PFSK-1 (cell line): Measurements from ENCODE around the gene STYX.

Source experiments
- POLR2AphosphoS5 ChIP-seq: IDR thresholded peaks from 2 replicates; pipeline ENCODE4 v1.6.1; 2012; ENCODE audit warnings: low read depth, mild to moderate bottlenecking, control low read depth, low read length, moderate library complexity
- SIN3A ChIP-seq: IDR thresholded peaks from 2 replicates; pipeline ENCODE4 v1.6.1; 2012; ENCODE audit warnings: mild to moderate bottlenecking, low read length, moderate library complexity, borderline replicate concordance; ENCODE audit not compliant: insufficient read depth
- TAF1 ChIP-seq: IDR thresholded peaks from 2 replicates; pipeline ENCODE4 v1.6.1; 2012; ENCODE audit warnings: low read length, control low read depth, borderline replicate concordance; ENCODE audit not compliant: insufficient read depth
- TF ChIP-seq, protein P1 (sequence below), 2 experiments: IDR thresholded peaks; 2 replicates each; pipeline versions ENCODE4 v1.6.1 to v1.8.0; 2011 to 2012; ENCODE audit warnings: low read depth in 2 of 2, low read length in 2 of 2, control low read depth in 1 of 2, inconsistent platforms in 1 of 2, mild to moderate bottlenecking in 1 of 2, moderate library complexity in 1 of 2; ENCODE audit not compliant: insufficient read depth in 1 of 2

DNA sequence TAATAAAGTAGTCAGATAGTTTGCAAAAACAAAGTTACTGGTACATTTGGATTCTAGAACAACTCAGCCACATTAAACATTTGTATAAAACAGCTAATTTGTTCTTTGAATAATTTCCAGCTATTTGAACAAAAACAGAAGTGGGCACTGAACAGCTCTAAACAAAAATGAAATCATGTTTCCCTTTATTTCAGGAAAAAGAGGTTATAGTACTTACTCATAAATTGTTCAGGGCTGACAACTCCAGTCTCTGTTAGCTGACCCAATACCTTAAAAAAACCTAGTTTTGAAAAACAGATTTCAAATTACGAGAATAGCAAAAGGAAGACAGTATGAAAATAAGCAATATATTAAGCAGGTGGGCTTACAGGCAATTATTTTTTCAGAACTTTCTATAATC is 53.2 kb downstream of the STYX start:
- TF ChIP-seq, protein P1, sequence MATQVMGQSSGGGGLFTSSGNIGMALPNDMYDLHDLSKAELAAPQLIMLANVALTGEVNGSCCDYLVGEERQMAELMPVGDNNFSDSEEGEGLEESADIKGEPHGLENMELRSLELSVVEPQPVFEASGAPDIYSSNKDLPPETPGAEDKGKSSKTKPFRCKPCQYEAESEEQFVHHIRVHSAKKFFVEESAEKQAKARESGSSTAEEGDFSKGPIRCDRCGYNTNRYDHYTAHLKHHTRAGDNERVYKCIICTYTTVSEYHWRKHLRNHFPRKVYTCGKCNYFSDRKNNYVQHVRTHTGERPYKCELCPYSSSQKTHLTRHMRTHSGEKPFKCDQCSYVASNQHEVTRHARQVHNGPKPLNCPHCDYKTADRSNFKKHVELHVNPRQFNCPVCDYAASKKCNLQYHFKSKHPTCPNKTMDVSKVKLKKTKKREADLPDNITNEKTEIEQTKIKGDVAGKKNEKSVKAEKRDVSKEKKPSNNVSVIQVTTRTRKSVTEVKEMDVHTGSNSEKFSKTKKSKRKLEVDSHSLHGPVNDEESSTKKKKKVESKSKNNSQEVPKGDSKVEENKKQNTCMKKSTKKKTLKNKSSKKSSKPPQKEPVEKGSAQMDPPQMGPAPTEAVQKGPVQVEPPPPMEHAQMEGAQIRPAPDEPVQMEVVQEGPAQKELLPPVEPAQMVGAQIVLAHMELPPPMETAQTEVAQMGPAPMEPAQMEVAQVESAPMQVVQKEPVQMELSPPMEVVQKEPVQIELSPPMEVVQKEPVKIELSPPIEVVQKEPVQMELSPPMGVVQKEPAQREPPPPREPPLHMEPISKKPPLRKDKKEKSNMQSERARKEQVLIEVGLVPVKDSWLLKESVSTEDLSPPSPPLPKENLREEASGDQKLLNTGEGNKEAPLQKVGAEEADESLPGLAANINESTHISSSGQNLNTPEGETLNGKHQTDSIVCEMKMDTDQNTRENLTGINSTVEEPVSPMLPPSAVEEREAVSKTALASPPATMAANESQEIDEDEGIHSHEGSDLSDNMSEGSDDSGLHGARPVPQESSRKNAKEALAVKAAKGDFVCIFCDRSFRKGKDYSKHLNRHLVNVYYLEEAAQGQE (IDR thresholded peaks at IDR 0.05; ENCODE audit: insufficient read depth in 1 of 2, low read depth in 2 of 2, low read length in 2 of 2), result no peak
- no peak for TF ChIP-seq SIN3A
- no peak for TF ChIP-seq POLR2AphosphoS5
- TF ChIP-seq TAF1, result no peak
